NCI-H1417 treated with DMSO at 0.1 percent for 48 hours (cell line): ENCODE measurements around the gene CHST12.
"Not testable (repeated sequence)": the region's sequence is repeated elsewhere in the genome, so short reads cannot be mapped to it uniquely, and the experiment has no call there.

Experiments
- DNase-seq: peaks from one replicate; lab custom pipeline; 2025; lab: John Stamatoyannopoulos, UW

CHST12 gene

GRCh38 chr7:2404714-2405119 is 1.3 kb downstream of the CHST12 start:
- DNase-seq: no peak

- DNase-seq: no peak
Measured at GRCh38 chr7:2405201-2405600, 1.8 kb downstream of the CHST12 start.

GRCh38 chr7:2405601-2406345 is 2.4 kb downstream of the CHST12 start:
- DNase-seq: no peak

DNA sequence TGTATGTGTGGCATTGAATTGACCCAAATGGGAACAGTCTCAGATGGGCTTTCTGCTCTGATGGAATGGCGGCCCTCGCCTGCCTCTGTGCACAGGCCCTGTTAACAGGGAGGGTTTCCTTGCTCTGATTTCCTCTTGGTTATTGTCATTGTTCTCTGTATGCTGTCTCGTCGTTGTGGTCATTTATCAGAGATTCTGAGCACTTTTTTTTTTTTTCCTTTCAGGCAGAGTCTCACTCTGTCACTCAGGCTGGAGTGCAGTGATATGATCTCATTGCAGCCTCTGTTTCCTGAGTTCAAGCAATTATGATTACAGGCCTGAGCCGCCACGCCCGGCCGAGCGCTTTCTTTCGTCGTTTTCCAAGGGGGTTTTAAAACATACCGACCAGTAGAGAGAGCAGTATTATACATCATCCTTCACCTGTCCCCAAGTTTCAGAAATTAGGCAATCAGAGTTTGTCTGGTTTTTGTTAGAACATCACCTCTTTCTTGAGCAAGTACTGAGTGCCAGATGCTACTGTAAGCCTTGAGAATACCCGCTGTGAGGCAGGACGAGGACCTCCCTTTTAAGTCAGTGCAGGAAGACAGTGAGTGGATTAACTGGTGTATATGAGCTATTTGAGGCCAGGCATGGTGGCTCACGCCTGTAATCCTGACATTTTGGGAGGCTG is 6.5 kb downstream of the CHST12 start:
- DNase-seq: no peak

- DNase-seq: no peak
Measured at GRCh38 chr7:2411049-2411448, 7.6 kb downstream of the CHST12 start.

DNA sequence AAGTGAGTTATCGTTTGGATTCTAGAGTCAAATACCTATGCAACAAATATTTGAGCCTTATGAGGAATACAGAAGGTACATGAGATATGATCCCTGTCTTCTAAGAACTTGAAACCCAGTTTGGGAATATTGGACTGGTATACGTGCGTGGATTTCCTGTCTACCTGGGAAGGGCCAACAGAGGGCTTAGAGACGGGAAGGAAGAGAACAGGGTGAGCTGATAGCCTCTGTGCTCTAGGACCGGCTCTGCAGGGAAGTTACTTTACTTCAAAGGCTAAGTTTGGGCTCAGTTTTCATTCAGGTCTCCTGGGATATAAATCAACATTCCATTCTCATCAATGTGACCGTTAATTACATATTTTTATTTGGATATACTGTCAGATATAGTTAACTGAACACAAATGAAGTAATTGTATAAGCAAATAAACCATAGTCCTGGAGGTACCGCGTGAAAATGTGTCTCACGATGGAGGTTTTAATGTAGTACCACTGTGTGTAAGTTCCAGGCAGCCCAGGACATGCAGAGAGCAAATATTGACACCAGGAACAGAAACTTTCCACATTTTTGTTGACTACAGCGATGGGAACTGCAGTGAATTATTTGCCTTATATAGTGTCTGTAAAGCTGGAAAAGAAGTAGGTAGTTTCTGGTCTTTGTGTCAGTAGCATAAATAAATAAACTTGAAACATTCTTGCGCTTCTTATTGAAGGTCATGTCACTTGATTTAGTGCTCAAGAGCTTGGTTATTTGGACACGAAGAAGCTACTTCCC is 8.6 kb downstream of the CHST12 start:
- no peak for DNase-seq

DNA sequence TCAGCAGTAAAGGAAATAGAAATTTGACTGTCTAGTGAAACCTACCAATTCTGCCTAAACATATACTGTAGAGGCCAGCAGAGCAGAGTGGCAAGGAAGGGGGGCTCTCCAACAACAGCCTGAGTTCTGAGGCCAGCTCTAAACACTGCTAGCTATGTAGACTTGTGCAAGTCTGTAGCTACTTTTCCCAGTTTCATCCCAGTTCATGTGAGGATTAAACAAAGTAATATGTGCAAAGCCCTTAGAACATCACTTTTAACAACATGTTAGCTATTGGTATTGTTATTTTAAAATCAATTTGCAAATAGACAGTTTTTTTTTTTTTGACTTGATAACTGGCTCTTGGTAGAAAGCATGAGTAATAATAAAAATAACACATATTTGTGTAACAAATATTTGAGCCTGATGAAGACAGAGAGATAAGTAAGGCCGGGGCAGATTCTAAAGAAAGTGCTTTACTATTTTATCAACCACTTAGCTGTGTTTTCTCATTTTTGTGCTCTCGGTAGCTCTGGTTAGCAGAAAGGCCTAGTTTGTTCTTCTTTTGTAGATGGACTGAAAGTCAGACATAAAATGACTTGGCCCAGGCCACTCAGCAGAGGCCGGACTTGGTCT is 9.3 kb downstream of the CHST12 start:
- no peak for DNase-seq

GRCh38 chr7:2416063-2416462 is 12.7 kb downstream of the CHST12 start:
- no peak for DNase-seq

DNA sequence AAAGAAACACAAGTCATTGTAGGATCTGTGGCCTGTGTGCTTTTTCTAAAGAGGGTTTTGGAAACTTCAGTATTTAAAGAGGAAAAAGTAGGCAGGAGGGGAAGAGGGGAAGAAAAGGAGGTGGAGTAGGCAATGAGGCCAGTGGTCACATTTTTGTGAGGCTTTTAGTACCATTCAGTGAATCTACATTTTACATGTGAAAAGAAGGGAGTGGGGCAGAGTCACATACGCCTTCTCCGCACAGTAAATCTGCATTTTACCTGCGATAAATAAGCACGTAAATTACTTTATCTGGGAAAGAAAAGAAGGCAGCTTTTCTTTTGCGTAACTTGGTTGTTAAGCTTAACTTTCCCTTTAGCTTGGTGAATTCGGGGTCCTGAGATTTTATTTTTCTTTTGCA is 13.2 kb downstream of the CHST12 start:
- DNase-seq: no peak

DNA sequence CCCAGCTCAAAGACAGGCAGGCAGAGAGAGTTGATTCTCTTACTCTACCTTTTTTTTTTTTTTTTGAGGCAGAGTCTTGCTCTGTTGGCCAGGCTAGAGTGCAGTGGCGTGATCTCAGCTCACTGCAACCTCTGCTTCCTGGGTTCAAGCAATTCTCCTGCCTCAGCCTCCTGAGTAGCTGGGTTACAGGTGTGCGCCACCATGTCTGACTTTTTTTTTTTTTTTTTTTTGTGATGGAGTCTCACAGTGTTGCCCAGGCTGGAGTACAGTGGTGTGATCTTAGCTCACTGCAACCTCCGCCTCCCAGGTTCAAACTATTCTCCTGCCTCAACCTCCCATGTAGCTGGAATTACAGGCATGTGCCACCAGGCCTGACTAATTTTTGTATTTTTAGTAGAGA is 13.8 kb downstream of the CHST12 start:
- not testable (repeated sequence) for DNase-seq

DNA sequence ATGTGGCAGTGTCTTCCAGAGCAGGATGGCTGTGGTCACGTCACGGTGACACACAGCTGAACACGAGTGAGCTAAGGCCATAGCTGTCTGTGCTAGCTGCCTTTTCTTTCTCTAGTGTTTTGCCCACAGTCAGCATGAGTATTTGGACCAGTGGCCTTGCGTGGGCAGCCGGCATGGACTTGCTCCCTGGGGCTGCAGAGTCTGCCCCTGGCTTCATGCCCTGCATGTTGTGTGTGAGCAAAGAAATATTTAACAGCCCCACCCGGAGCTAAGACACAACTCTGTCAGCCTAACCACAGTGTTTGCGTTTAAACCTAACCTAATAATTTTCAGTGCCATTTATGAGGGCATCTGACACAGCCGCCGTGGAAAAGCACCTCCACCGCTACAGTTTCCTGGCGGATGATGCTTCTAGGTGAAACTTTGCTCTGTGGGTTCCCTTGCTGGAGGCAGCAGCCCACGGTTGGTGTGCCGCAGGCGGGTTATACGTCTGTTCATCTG is 14.6 kb downstream of the CHST12 start:
- DNase-seq: no peak

- no peak for DNase-seq
Measured at GRCh38 chr7:2420216-2420933, 17.0 kb downstream of the CHST12 start.

- DNase-seq: no peak
Measured at GRCh38 chr7:2421943-2422310, 18.5 kb downstream of the CHST12 start.

- DNase-seq: no peak
Measured at GRCh38 chr7:2425749-2426148, 22.3 kb downstream of the CHST12 start.

DNA sequence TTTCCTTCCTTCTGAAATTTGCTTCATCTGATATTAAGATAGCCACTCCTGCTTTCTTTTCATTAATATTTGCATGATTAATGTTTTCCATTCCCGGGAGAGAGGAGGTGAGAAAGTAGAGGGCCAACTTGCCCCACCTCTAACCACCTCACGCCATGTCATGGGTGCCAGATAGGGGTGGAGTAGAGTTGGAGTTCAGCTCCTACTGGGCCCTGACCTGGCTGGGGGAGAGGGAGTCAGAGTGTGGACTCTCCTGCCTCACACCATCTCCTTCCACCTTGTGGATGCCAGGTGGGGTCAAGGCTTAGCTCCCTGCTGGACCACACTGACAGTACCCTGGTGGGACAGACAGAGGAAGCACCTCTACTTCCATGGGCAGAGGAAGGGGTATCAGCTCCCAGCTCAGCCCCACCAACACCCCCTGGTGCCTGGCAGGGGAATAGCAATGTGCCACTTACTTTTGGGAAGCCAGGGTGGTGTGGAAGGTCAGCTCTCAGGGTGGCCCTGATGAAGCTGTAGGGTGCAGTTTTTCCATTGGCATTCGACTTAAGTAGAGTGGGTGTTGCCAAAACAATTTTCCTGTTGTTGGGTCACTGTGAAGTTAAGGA is 28.0 kb downstream of the CHST12 start:
- no peak for DNase-seq

DNA sequence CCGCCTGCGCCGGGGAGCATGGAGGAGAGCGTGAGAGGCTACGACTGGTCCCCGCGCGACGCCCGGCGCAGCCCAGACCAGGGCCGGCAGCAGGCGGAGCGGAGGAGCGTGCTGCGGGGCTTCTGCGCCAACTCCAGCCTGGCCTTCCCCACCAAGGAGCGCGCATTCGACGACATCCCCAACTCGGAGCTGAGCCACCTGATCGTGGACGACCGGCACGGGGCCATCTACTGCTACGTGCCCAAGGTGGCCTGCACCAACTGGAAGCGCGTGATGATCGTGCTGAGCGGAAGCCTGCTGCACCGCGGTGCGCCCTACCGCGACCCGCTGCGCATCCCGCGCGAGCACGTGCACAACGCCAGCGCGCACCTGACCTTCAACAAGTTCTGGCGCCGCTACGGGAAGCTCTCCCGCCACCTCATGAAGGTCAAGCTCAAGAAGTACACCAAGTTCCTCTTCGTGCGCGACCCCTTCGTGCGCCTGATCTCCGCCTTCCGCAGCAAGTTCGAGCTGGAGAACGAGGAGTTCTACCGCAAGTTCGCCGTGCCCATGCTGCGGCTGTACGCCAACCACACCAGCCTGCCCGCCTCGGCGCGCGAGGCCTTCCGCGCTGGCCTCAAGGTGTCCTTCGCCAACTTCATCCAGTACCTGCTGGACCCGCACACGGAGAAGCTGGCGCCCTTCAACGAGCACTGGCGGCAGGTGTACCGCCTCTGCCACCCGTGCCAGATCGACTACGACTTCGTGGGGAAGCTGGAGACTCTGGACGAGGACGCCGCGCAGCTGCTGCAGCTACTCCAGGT is 29.7 kb downstream of the CHST12 start:
- DNase-seq: no peak

- DNase-seq: no peak
Measured at GRCh38 chr7:2433713-2434550, 30.5 kb downstream of the CHST12 start.

- no peak for DNase-seq
Measured at GRCh38 chr7:2435146-2435545, 31.7 kb downstream of the CHST12 start.

- no peak for DNase-seq
Measured at GRCh38 chr7:2436341-2437104, 33.1 kb downstream of the CHST12 start.
